NCI-H1105 treated with DMSO at 0.1 percent for 48 hours (cell line): ENCODE data around the gene TIPRL.

Experiments used
- DNase-seq: peaks from one replicate; lab custom pipeline; 2025; lab: John Stamatoyannopoulos, UW

The TIPRL gene

GRCh38 chr1:168216171-168216570, 37.4 kb downstream of the TIPRL start:
- no peak for DNase-seq

DNA sequence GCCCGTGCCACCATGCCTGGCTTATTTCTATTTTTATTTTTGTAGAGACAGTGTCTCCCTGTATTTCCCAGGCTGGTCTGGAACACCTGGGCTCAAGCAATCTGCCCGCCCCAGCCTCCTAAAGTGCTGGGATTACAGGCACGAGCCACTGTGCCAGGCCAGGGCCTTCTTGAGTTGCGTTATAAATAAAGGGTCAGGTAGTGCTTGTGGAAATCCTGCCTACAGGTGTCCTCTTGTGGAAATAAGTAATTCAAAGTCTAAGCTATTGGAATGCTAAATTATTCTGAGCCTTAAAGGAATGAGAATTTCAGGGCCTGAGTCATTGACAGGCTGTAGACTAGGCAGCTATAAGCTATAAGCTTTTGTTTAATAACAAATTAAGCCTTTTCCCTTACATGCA, 38.9 kb downstream of the TIPRL start:
- DNase-seq = no peak

- DNase-seq = no peak
Observed at GRCh38 chr1:168218658-168219057, 39.9 kb downstream of the TIPRL start.

- no peak for DNase-seq
Observed at GRCh38 chr1:168220470-168220871, 41.7 kb downstream of the TIPRL start.

DNA sequence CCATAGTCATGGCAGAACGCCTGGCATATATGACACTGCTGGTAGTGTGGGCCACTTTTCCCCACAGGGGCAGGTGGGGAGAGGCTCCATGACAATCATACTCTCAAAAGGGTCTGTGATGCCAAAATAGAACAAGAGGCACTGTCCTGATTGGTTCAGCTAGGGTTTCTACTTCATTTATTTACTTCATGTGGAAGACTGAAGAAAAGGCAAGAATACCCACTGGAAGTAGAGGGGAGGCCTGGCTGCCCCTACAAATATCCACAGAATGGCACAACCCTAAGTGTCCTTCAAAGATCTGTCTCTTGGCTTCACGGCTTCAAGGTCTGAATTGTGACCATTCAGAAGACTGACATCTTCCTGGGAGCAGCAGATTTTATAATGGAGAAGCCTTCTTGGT, 42.5 kb downstream of the TIPRL start:
- DNase-seq = no peak

GRCh38 chr1:168223261-168223660, 44.5 kb downstream of the TIPRL start:
- no peak for DNase-seq

GRCh38 chr1:168223681-168224540, 45.1 kb downstream of the TIPRL start:
- no peak for DNase-seq

DNA sequence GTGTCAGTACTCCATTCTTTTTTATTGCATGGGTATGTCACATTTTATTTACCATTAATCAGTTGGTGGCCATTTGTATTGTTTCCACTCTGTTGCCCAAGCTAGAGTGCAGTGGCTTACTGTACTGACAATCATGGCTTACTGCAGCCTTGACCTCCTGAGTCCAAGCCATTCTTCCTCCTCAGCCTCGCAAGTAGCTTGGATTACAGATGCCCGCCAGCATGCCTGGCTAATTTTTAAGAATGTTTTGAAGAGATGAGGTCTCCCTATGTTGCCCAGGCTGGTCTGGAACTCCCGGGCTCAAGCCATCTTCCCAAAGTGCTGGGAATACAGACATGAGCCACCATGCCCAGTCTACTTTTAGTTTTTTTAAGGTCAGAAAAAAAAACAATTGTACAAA, 46.2 kb downstream of the TIPRL start:
- DNase-seq = no peak

DNA sequence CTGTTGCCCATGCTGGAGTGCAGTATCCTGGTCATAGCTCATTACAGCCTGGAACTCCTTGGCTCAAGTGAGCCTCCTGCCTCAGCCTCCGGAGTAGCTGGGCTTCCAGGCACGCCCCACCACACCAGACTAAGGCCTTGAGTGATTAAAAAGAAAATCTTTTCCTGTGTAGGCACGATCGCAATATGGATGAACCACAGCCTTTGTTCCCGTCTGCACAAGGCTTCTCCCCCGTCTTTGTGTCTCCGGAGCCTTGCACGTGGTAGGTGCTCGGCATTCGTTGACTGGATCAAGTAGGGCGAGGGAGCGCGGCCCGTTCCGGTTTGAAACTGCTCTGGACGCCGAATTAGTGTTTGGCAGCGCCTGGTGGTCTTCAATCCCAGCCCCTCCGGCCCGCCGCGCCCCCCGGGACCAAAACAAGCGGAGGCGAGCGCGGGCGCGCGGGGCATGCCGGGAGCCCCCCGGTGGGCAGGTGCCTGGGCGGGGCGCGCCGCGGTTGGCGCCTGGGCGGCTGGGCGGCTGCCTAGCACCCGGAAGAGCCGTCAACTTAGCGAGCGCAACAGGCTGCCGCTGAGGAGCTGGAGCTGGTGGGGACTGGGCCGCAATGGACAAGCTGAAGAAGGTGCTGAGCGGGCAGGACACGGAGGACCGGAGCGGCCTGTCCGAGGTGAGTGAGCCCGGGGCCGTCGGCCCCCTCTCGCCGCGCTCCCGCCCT, 46.9 kb downstream of the TIPRL start, which contains the start of gene SFT2D2:
Gene SFT2D2 (plus strand): TSS at position 529 of the 715 bp plus-strand sequence. CDS start 76 bp downstream, at position 605.
- DNase-seq = peak; percentile 87

- no peak for DNase-seq
Observed at GRCh38 chr1:168227620-168228019, 48.9 kb downstream of the TIPRL start.

GRCh38 chr1:168229893-168230292, 51.1 kb downstream of the TIPRL start:
- no peak for DNase-seq

DNA sequence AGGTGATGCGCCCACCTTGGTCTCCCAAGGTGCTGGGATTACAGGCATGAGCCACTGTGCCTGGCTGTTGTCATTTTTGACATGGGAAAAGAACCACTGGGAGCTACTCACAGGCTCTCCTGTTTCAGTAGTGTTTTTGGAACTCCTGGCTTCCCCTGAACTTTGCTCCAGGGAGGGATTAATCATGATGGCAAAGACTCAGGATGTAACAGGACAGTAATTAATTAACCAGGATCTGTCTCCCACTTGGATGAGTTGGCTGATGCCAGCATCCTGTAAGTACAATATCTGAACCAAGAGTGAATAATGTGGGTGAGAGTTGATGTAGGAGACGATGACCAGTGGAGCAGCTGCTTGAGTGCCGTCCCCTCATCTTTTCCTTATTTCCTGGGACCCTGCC, 51.9 kb downstream of the TIPRL start:
- DNase-seq = no peak

DNA sequence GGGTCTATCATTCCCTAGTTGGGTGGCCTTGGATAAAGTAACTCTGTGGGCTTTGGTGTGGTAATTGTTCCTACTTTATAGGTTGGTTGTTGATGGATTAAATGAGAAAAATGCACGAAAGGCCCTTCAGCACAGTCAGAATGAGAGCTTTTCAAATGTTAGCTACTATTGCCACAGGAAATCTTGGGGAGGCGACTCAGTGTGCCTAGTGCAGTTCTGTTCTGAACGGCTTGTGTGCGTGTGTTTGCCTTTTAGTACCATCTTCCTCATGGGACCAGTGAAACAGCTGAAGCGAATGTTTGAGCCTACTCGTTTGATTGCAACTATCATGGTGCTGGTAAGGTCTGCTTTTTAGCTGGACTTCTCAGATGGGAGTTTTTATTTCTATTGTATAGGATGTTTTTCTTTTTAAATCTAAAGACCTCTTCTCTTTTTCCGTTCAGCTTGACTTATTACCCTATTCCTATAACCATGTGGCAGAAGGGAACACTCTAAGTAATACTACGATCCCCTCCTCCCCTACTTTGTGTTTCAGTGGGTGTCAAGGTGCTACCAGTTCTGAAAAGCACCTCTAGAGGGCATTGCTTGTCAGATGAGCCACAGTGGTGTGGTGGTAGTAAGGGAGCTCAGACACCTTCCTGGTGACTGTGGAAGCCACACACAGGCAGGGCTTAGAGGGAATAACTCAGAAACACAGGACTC, 56.2 kb downstream of the TIPRL start:
- DNase-seq = peak; percentile 41

- DNase-seq = no peak
Observed at GRCh38 chr1:168235548-168235885, 56.8 kb downstream of the TIPRL start.

DNA sequence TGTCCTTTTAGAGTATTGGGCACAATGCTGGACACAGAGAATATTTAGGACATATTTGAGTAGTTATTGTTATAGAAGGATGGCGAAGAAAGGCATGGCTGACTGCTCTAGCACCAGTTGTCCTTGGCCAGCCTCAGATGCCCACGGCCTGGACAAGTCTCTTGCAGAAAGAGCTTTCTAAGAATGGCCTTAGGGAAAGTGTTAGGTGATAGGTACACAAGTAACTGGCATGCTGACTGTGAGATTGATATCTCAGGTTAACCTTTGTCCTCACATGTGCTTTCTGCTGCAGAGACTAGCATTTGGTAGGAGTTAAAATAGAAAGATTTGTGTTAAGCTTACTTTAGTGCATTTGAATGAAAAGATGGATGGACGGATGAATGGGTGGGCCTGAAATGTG, 57.2 kb downstream of the TIPRL start:
- no peak for DNase-seq

DNA sequence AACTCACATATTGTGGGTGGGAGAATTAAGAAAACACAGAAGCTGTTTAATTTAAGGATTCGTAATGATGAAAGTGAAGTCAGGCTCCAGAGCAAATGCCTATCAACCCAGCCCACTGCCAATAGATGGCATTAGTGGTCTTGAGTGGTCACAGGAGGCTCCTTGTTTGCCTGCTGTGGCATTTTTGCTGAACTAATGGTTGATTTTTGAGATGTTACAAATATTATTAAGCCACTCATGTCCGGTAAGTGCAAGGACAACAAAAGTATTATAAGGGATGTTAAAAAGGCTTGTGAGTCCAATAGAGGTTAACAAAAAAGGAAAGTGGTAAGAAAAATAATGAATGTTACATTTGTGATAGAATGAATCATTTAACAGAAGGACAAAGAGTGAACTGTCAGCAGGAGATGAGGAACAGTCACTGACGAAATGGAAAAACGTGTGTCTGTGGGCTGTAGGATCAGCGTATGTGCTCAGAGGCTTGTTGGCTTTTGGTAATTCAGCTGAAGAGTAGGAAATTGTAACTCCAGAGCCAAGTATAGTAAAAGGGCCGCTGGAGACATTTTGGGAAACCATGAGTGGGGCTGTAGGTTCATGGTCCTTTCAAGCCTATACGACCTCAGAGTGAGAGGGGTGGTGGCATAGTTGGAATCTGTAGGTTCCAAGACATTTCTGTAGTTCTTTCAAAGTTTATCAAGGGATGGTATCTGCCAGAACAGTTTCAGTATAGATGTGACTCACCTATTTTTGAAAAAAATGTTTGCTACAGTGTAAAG, 58.3 kb downstream of the TIPRL start:
- DNase-seq = no peak

DNA sequence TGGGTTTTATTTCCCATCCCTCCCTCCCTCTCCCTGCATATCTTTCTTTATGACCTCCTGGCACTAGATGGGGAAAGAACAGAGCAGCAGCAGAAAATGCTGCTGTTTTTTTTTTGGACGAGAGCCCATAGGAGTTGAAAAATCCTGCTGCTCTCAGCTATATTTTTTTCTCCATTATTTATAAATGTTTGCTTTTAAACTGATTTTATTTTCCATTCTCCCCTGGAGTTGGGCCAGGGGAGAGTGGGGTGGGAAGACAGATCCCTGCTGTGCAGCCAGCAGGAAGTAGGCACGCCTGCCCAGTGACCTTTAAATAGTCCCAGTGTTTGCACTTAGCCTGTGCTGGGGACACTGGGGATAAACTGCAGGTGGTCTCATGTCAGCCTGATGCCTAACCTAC, 64.4 kb downstream of the TIPRL start:
- no peak for DNase-seq

DNA sequence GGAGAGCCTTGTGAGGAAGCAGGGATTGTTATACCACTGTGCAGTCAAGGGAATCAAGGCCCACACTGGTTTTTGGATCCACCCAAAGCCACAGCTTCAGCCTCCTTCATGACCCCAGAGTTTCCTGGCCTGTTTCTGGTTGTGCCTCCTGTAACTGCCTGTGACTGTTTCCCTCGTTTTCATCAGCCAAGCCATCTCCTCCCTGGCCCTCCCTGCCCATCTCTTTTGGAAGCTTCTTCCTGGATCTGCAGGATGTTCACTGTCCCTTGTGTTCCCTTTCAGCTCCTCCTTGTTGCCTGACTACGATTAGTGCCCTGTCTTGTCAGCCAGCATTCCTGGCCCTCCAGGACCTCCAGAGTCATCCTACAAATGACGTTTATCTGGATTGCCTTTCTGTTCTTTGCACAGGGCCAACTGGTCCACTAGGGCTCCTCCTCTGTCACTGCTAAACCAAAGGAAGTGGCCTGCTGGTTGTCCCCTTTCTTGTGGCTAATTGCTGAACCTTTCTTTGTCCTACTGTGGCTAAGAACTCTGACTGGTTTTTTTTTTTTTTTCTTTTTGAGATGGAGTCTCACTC, 65.0 kb downstream of the TIPRL start:
- no peak for DNase-seq

DNA sequence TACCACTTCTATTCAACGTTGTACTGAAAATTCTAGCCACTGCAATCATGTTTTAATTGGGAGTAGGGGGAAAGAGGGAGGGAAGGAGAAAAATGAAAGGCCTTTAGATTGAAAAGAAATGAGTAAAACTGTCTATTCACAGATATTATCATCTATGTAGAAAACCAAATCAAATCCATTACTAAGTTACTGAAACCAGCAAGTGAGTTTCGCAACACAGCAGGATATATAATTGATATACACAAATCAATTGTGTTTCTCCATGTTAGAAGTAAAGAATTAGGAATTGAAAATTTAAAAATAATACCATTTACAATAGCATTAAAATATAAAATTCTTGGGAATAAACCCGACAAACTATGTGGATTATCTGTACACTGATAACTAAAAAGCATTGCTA, 66.3 kb downstream of the TIPRL start:
- DNase-seq = no peak

DNA sequence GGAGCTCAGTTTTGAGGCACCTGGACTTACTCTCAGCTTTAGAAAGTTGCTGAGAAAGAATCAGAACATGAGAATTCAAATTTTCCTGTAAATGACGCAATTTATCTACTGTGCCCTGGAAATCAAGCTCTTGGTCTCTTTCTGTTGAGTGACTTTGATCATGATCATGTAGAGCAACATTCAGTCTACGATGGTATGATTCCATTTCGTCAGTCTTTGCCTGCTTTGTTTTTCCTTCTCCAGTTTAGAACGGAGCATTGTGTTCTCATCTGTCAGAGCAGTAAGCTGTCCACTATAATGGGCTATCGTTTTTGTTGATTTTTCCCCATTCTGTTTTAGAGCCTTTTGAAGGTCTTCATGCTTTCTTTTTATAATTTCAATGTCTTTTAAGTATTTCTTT, 67.7 kb downstream of the TIPRL start:
- no peak for DNase-seq
